NCI-H2196 (cell line): ENCODE measurements around the gene WDFY1.

Experiments
- DNase-seq: peaks from one replicate; lab custom pipeline; 2025; ENCODE audit not compliant: unreplicated experiment; lab: John Stamatoyannopoulos, UW

The WDFY1 gene, protein sequence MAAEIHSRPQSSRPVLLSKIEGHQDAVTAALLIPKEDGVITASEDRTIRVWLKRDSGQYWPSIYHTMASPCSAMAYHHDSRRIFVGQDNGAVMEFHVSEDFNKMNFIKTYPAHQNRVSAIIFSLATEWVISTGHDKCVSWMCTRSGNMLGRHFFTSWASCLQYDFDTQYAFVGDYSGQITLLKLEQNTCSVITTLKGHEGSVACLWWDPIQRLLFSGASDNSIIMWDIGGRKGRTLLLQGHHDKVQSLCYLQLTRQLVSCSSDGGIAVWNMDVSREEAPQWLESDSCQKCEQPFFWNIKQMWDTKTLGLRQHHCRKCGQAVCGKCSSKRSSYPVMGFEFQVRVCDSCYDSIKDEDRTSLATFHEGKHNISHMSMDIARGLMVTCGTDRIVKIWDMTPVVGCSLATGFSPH

DNA sequence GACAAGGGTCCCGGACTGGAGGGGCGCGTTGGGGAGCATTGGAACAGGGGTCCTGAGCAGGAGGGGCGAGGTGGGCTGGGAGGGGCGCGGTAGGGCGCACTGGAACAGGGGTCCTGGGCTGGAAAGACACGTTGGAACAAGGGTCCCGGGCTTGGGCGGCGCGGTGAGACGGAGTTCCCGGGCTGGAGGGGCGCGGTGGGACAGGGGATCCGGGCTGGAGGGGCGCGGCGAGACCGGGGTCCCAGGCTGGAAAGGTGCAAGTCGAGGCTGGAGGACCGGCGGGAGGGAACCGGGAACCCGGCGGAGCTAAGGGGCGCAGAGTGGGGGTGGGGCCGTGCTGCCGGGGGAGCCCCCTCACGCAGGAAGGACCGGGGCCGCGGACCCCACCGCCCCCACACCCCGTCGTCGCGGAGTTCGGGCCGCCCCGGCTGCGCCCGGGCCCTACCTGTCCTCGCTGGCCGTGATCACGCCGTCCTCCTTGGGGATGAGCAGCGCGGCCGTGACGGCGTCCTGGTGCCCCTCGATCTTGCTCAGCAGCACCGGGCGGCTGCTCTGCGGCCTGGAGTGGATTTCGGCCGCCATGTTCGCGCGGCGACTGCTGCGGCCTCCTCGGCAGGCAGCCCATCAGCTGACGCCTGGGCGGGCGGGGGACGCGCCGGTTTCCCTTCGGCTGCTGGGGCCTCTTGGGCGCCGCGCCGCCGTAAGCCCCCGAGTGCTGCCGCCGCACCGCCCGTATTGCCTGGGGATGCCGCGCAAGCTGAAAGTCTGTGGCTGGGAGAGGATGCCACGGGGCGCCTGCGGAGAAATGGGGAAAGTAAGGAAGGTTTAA is at the start of gene WDFY1:
WDFY1 (minus strand) TSS at position 633 of the 829 bp plus-strand sequence; CDS start at position 582, 51 bp downstream.
- peak; percentile 88 for DNase-seq

DNA sequence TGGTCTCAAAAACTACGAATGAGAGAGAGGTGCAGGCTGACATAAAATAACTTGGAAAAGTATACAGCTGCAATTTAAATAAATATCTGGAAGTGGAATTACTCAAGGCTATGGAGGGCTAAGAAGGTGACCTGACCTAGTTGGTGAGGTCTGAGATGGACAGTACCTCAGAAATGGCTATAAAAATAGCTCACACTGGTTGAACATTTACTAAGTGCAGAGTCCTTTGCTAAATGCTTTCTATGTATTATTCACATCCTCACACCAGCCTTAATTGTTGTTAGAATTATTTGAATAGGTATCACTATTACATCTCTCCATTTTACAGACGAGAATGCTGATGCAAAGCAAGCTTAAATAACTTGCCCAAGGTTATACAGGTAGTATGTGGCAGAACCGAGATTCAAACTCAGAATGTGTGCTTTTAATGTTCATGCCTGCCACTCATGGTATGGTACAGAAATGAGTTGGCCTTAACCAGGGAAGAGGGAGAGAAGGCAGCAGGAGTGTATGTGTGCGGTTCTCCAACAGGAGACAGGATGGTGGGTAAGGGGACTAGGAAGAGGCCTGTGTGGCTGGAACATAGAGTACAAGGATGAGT is 49.5 kb upstream of the WDFY1 start:
- DNase-seq = no peak

DNA sequence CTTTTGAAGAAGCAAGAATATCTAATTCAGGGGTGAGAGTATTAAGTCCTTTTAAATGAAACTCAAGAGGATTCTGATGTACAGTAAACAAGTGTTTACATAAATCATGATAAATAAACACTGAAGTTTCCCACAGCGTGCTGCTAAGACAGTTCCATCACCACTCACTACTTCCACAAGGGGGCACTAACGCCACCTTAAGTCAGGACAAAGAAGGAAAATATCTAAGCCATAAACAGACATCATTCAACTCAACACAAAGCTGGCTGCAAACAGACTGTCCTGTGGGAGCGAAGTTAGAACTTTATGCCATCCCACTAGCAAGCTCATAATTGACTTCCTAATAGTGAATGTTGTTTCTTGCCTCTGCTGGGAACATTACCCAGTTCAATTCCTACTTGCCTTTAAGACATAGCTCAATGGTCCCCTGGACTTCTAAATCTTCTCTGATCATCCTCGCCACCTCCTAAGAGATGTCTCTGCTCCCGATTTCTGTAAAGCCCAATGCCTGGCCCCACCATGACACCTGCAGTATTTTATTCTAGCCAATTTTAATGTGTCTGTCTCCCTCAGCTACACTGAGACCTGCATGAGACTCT is 48.6 kb upstream of the WDFY1 start:
- peak; percentile 72 for DNase-seq

DNA sequence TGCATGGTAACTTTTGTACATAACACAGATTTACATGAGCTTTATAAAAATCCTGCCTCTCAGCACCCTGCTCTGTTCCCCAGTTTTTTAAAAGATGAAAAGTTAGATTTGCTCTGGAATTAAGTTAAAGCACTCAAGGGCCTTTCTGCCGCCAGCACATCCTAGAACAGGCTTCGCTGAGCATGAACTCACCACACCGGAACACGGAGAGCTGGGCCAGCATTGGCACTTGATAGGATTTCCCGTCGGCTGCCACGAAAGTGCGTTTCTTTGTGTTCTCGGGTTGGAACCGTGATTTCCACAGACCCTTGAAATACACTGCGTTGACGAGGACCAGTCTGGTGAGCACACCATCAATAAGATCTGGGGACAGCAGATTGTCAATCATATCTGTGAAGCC is 46.5 kb upstream of the WDFY1 start:
- DNase-seq = no peak

DNA sequence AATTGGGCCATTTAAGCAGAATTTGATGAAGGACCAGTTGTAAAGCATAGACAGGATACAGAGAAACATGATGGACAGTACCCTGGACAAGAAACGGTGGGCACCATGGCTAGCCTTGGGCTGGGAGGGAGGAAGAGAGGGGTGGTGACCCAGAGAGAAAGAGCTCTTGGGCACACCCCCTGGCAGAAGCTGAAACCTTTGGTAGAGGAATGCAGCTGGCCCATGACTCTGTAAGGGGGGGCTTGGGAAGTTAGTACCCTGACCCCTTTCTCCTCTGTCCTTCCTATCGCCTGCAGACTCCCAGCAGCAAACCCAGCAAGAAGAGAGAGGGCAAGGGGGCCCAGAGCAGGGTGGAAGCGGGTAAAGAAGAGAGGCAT is 44.7 kb upstream of the WDFY1 start:
- DNase-seq = no peak

DNA sequence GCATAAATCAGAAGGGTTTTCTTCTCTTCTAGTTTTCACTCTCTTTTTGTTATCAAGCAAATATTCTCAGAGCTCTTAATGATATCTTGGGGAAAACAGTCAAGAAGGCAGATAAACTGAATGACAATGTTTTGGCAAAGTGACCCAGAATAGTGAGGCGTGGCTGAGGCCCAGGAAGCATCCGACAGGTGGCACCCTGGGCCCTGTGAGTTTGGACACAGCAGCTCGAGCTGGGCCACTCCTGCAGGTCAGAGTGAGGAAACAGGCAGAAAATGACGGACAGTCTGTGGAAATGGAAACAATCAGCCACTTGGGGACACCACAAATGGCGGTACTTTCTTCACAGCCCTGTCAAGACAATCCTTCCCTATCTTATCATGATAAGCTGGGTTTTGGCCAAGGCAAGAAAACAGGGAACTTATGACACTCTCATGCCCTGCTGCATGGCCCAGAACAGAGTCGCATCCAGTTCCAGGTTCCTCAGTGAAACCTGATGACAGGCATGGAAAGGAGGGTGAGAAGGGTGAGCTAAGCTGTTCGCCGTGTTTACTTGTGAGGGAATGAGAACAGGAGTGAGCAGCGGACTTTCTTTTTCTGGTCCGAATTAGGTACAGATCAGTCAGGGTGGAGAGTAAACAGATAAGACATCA is 44.2 kb upstream of the WDFY1 start:
- no peak for DNase-seq

DNA sequence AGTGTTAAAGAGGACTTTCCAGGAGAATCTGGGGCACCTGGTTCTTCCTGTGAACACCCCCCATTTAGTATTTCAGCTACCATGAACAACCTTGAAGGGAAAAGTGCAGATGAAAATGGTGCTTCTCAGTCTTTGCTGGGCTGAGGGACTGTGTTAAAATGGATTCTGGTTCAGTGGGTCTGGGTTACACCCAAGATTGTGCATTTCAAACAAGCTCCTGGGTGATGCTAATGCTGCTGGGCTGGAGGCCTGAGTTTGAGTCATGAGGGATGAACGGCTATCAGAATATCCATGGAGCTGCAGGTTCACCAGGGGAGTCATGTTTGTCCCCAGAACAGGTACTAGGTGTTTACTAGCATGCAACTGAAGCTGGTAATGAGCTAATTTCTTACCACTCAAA is 36.1 kb upstream of the WDFY1 start:
- no peak for DNase-seq

DNA sequence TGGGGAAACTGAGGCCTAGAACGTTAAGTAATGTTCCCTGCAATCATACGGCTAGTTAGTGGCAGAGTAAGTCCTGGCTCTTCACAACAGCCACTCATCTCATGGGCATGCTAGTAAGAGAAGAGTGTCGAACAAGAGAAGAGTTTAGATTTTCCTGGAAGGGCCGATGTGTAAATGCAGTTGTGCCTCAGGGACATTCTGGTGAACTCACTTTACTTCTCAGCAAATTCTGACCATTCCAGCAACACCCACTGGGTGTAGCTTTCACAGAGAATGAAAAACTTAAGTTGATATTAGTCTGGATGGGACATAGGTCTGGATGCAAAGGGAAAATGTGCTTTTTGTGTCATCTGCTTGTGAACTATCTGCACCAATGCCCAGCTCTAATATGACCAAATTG is 35.7 kb upstream of the WDFY1 start:
- no peak for DNase-seq

DNA sequence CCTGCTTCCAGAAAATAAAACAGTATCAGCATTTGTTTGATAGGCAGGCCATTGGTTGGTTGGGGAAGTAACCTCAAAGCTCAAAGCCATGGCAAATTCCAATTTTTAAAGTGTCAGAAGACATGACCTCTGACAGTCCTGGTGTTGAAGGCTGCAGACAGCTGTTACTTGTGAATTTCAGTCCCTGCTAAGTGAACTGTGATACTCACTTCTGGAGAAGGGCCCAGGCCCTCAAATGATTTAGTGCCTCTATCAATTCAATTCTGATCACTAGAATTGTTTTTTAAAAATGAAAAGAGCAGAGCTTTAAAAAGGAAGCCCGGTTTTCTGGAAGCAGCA is 35.2 kb upstream of the WDFY1 start:
- no peak for DNase-seq

DNA sequence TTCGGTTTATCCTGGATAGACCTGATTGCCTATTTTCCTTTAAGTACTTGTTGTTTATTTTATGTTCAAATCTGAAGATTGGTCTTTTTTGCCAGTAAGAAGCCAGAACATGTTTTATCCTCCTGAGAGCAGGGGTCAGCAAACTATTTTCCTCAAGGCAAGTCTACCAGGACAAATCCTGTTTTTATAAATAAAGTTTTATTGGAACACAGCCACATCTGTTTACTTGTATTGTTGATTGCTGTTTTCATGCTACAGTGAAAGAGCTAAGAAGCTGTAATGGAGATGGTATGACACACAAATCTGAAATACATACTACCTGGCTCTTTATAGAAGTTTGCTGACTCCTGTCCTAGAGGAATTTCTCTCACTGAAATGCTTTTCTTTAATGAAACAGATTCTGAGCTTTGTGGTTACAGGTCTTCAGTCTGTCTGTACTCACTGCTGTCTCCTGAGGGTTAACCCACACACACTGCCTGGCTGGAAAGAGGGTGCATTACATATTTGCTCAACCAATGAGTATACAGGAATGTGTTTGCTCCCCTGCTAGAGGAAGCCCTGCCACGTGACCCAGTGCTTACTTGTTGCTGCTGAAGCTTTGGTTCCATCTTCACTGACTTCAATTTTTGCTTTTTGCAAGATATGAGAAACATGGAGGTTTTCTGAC is 34.7 kb upstream of the WDFY1 start:
- no peak for DNase-seq

DNA sequence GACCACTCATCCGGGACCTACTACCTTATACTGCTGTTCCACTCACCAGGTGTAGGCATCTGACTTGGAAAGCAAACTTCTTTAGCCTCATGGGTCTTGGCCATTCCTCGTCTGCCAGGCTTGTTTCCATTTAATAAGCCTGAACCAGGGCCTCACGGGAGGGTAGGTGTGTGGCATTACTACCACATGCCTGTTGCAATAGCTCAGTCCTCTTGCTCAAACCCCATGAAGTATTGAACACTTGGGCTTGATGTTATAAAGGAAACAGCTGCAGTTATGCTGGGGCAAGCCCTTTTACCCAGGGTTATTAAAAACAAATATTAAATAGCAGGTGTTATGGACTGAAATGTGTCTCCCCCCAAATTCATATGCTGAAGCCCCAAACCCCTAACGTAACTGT is 33.3 kb upstream of the WDFY1 start:
- DNase-seq = no peak

DNA sequence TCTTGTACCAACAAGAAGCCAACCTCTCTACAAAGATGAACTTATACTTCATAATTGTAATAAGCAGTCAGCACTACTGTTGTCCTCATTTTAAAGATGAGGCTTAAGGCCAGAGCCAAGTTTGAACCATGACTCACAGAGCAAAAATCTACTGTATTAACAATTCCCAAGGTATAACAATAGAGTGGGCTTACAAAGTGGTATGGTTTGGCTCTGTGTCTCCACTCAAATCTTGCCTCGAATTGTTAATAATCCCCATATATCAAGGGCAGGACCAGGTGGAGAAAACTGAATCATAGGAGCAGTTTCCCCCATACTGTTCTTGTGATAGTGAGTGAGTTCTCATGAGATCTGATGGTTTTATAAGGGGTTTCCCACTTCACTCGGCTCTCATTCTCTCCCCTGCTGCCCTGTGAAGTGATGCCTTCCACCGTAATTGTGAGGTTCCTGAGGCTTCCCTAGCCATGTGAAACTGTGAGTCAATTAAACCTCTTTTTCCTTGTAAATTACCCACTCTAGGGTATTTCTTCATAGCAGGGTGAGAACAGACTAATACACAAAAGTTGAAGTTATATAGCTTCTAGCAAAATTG is 31.6 kb upstream of the WDFY1 start:
- no peak for DNase-seq

DNA sequence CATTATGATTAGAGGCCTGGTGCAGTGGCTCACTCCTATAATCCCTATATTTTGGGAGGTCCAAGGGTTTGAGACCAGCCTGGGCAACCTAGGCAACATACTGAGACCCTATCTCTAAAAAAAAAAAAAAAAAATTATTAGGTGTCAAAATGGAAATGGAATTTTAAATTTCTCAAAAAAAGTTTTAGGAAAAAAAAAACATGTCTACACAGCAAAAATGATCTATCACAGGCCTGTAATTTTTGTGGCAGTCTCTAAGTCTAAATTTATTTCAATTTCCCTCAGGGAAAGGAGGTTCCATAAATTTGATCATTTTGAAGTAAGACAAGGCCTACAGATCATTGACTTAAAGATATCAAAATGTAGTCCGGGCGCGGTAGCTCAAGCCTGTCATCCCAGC is 28.5 kb upstream of the WDFY1 start:
- DNase-seq = no peak

DNA sequence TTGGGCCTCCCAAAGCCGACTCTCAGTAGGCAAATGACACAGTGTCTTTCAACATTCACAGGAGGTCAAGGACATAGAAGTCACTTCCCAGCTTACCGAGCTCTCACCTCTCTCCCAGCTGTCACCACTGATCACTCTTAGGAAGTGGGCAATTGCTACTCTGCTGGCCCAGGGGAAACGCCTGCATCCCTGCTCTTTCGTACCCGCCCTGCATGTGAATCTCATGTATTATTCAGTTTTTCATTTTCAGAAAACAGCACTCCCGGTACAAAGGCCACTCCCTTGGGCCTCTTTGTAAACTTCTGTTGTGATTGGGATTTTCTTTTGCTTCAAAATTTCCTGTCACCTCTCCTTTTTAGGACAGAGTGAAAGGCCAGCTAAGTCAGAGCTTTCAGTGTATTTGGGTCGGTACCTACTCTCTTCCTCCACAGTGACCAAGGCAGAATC is 27.5 kb upstream of the WDFY1 start:
- DNase-seq = no peak

DNA sequence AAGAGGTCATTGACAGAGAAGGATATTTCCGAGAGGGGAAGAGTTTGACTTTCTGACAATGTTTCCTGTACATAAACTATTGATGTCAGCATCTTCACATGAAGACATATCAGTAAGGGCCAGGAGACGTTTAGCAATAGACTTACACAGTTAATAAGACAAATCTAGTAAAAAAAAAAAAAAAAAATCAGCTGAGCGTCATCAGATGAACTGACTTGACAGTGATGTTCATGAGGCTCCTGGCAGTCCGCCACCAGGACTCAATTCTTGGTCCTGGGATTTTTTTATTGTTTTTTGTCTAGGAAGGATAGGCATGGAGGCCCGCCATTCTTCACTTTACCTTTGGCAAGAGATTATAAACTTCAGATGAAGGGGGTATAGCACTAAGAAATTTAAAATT is 26.6 kb upstream of the WDFY1 start:
- no peak for DNase-seq

DNA sequence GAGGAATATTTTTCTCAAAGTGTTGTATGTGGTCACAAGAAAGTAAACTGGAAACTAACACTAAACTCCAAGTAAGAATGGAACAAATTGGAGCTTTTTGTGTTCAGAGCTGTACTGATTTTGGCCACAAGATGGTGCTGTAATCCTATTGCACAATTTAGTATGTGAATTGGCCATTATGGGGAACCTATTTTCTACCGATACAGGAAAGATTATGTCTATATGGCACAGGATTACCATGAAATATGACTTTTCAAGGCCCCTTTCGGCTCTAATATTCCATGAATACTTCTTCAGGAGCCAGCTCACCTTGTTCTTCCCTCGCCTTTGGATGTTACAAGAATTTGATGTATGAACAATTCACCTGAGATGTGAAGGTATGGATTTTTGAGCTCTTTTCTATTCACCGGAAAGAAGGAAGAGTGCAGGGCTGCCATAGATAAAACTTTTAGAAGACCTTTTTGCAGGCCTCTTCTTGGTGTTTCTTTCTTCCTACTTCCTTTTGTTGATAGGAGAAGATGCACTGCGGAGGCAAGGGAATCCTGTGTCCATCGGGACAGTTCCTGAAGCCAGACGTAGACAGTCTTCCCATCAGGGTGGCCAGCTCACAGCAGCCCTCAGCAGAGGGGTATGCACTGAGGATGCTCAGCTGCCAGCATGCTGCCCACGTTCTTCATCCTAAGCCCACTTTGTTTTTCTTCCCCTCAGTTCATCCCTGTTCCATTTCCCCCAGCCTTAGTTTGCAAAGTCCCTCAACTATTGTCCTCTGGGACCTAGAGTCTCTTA is 25.4 kb upstream of the WDFY1 start:
- peak; percentile 73 for DNase-seq

DNA sequence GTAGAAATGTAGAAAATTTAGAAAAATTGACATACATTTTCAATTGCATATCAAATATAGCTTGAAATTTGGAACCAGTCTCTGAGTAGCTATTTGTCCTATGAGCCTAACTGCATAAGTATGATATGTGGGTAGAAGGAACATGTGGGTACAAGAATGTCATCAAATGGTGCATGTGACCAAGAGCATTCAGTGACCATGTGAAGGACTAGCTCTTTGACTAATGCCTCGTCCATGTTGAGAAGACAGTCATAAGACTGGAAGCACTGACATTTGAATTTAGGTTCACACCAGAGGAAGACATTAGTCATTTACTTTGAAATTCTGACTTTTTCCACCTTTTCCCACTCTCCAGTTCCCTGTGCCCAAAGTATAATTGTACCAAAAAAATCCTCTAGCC is 24.7 kb upstream of the WDFY1 start:
- DNase-seq = no peak

DNA sequence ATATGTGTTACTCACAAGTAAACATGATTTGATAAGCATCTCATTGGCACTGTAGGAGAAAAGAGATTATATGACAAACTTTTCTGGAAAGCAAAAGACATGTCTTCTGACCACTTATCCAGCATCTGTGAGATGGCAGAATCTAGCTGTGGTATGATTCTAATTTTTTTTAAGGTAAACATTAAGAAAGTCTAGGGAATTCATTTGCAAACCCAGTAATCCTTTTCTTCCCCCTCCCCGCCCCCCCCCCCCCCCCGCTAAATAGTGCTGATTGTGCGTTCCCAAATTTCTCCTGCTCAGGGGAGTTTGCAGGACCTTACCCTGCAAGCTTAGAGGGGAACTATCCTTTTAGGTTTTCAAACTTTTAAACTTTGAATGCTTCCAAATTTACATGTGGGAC is 24.2 kb upstream of the WDFY1 start:
- DNase-seq = no peak

DNA sequence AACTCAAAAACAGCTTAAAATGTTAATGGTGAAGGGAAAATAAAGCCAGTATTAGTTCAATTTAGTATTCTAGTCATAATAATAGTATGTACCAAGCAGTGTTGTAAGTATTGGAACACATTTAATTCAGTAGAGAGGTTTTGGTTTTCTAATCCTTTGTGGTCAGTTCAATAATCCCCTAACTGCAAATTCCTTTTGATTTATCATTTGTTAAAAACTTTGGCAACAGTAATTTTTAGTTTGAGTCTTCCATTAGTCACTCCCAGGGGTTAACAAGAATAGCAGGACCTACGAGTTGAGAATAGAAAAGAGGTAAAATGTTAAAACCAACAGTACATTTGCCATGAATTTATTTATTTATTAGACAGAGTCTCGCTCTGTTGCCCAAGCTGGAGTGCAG is 22.8 kb upstream of the WDFY1 start:
- no peak for DNase-seq
